GM12878 (cell line): ENCODE results near the gene MTMR3. TPM values are rescaled to one million over a fixed set of nuclear protein-coding genes. Genes with fewer than 3 reads are reported as not detected.

ENCODE experiments used
- ATAC-seq: fragments of 200-7000 bp; cut with Tn5 transposase; 3 replicates; pipeline ENCODE4 v1.9.1; 2020; ENCODE audit warnings: mild to moderate bottlenecking, moderate library complexity
- BruUV-seq: library from RNA; stranded (reverse); fragments of 400-500 nt; replicated peaks from 2 replicates; lab custom pipeline; 2021; lab: Mats Ljungman, UMichigan
- CTCF ChIA-PET: fragments of 300-600 bp; sonication (Branson Sonifier 250); formaldehyde crosslinking; extraction: SDS; loops from one replicate; lab custom pipeline; 2021; ENCODE audit warnings: inconsistent platforms; lab: Yijun Ruan, JAX
- POLR2A ChIA-PET: fragments of 350-600 bp; formaldehyde crosslinking; extraction: SDS; loops from one replicate; lab custom pipeline; 2021; ENCODE audit warnings: inconsistent platforms; lab: Charles Lee
- RAD21 ChIA-PET: fragments of 300-600 bp; sonication (Branson Sonifier 250); formaldehyde crosslinking; loops from one replicate; lab custom pipeline; 2023; ENCODE audit warnings: antibody characterized with exemption; ENCODE audit not compliant: unreplicated experiment; lab: Charles Lee
- SMC1A ChIA-PET: fragments of 300-600 bp; sonication (Branson Sonifier 250); formaldehyde crosslinking; loops from one replicate; lab custom pipeline; 2023; ENCODE audit not compliant: unreplicated experiment, uncharacterized antibody; lab: Charles Lee
- DNase-seq: peaks from one replicate; pipeline ENCODE4 v3.0.0-alpha.2; 2011; ENCODE audit warnings: low read depth, low spot score
- FAIRE-seq: peaks from 3 replicates; lab custom pipeline; 2011; peaks lifted over from hg19 to GRCh38; lab: Jason Lieb, UNC
- H2AFZ ChIP-seq: 2 replicates; pipeline ENCODE4 v1.6.0; 2011; ENCODE audit warnings: low read depth, low read length, control low read depth; ENCODE audit not compliant: control insufficient read depth
- H3K27ac ChIP-seq: 2 replicates; pipeline ENCODE4 v1.5.1; 2011; ENCODE audit warnings: control low read depth; ENCODE audit not compliant: control insufficient read depth, insufficient read depth
- H3K27me3 ChIP-seq, 2 experiments: replicated peaks in 1 of 2; 2 replicates each; pipeline versions ENCODE4 v1.6.0 to v1.6.1; 2011; ENCODE audit warnings: low read length in 1 of 2; ENCODE audit not compliant: control insufficient read depth in 2 of 2, insufficient read depth in 2 of 2
- H3K36me3 ChIP-seq, 2 experiments: 2 replicates each; pipeline ENCODE4 v1.5.1; 2011; ENCODE audit warnings: low read length in 1 of 2; ENCODE audit not compliant: control insufficient read depth in 2 of 2, insufficient read depth in 2 of 2
- H3K4me1 ChIP-seq: 2 replicates; pipeline ENCODE4 v1.6.1; 2011; ENCODE audit warnings: mild to moderate bottlenecking, low read length, moderate library complexity, mixed read lengths; ENCODE audit not compliant: control insufficient read depth, insufficient read depth
- H3K4me2 ChIP-seq: 2 replicates; pipeline ENCODE4 v1.6.0; 2011; ENCODE audit warnings: control low read depth; ENCODE audit not compliant: control insufficient read depth, insufficient read depth
- H3K4me3 ChIP-seq: fragments of 200-600 bp; sonication (generic); 2 replicates; pipeline ENCODE4 v1.5.1; 2016
- H3K79me2 ChIP-seq: 2 replicates; pipeline ENCODE4 v1.6.0; 2011; ENCODE audit warnings: low read length; ENCODE audit not compliant: control insufficient read depth, insufficient read depth
- H3K9ac ChIP-seq: 2 replicates; pipeline ENCODE4 v1.8.0; 2011; ENCODE audit warnings: low read length, control low read depth, mixed read lengths; ENCODE audit not compliant: control insufficient read depth, insufficient read depth
- H3K9me3 ChIP-seq: replicated peaks from 3 replicates; pipeline ENCODE4 v1.5.1; 2011; ENCODE audit warnings: mild to moderate bottlenecking, low read length; ENCODE audit not compliant: control insufficient read depth, insufficient read depth
- H4K20me1 ChIP-seq: 2 replicates; pipeline ENCODE4 v1.6.0; 2011; ENCODE audit not compliant: control insufficient read depth, insufficient read depth
- ASH2L ChIP-seq: fragments of 300-600, 200-600 bp; sonication (generic); IDR thresholded peaks from 2 replicates; pipeline ENCODE4 v1.6.1; 2017; ENCODE audit warnings: low read depth, mild to moderate bottlenecking, borderline replicate concordance
- CBFB ChIP-seq: IDR thresholded peaks from 2 replicates; pipeline ENCODE4 v1.6.1; 2016; ENCODE audit warnings: antibody characterized with exemption, low read depth
- EED ChIP-seq: sonication (generic); IDR thresholded peaks from 2 replicates; pipeline ENCODE4 v1.6.1; 2016; ENCODE audit warnings: antibody characterized with exemption, low read depth
- FOXK2 ChIP-seq: fragments of 450-650 bp; IDR thresholded peaks from 2 replicates; pipeline ENCODE4 v1.6.1; 2017; ENCODE audit warnings: mild to moderate bottlenecking, moderate library complexity
- JUND ChIP-seq: IDR thresholded peaks from 2 replicates; pipeline ENCODE4 v1.6.1; 2012; ENCODE audit warnings: low read depth, mild to moderate bottlenecking, low read length, improper control_type of control experiment, moderate library complexity
- KAT2A ChIP-seq: conservative IDR thresholded peaks from 2 replicates; pipeline ENCODE4 v1.6.1; 2011; ENCODE audit warnings: low read depth, low read length; ENCODE audit not compliant: control insufficient read depth
- MYB ChIP-seq: fragments of 150-350 bp; IDR thresholded peaks from 2 replicates; pipeline ENCODE4 v1.6.1; 2014; ENCODE audit warnings: mild to moderate bottlenecking, low read depth, low read length, borderline replicate concordance
- MYC ChIP-seq: IDR thresholded peaks from 2 replicates; pipeline ENCODE4 v1.6.1; 2011; ENCODE audit warnings: mild to moderate bottlenecking, low read length, moderate library complexity, inconsistent platforms; ENCODE audit not compliant: insufficient read depth, insufficient replicate concordance, insufficient read length, severe bottlenecking
- NFYB ChIP-seq: IDR thresholded peaks from 2 replicates; pipeline ENCODE4 v1.6.1; 2011; ENCODE audit warnings: low read depth, mild to moderate bottlenecking, low read length, improper control_type of control experiment, moderate library complexity; ENCODE audit not compliant: insufficient read depth
- STAT3 ChIP-seq: IDR thresholded peaks from 2 replicates; pipeline ENCODE4 v1.6.1; 2011; ENCODE audit warnings: low read depth, low read length, improper control_type of control experiment
- SUPT20H ChIP-seq: IDR thresholded peaks from 2 replicates; pipeline ENCODE4 v1.6.1; 2011; ENCODE audit warnings: low read depth, mild to moderate bottlenecking, low read length, moderate library complexity, borderline replicate concordance; ENCODE audit not compliant: control insufficient read depth
- ZBED1 ChIP-seq: IDR thresholded peaks from 2 replicates; pipeline ENCODE4 v1.6.1; 2016; ENCODE audit warnings: borderline replicate concordance
- ZNF24 ChIP-seq: fragments of 450-650 bp; IDR thresholded peaks from 2 replicates; pipeline ENCODE4 v1.6.1; 2017; ENCODE audit warnings: antibody characterized with exemption, mild to moderate bottlenecking
- ZZZ3 ChIP-seq: IDR thresholded peaks from 2 replicates; pipeline ENCODE4 v1.6.1; 2011; ENCODE audit warnings: low read depth; ENCODE audit not compliant: control insufficient read depth, insufficient read length
- WGBS: methylation state at CpG from one replicate; pipeline ENCODE4 v1.1.6; 2016; ENCODE audit warnings: low lambda C conversion rate; ENCODE audit not compliant: insufficient replicate concordance, insufficient coverage; ENCODE audit errors: missing lambda C conversion rate; 5-methylcytosine and 5-hydroxymethylcytosine counted together
- in situ Hi-C: fragments of 300-500 bp; cut with MboI; formaldehyde crosslinking; loops from 9 replicates; pipeline ENCODE4 v1.14.3; 2018; ENCODE audit warnings: mixed read lengths
- intact Hi-C: fragments of 100-400 bp; cut with micrococcal nuclease; formaldehyde crosslinking; loops from one replicate; pipeline ENCODE4 v1.14.2; 2022; ENCODE audit not compliant: unreplicated experiment
- polyA plus RNA-seq, 11 experiments: library from polyadenylated mRNA; depleted of rRNA in 4 of 11; unstranded in 6 of 11; stranded (reverse) in 5 of 11; fragments of >200 nt; fragmentation: Nextera tagmentation in 4 of 11; fragmentation: Illumina TruSeq in 1 of 11; extraction: Ambion mirVana in 4 of 11; extraction: Trizol in 1 of 11; gene quantifications; 1 replicate in 1 of 11; 2 replicates in 10 of 11; pipeline versions ENCODE4 v1.2.1 to v1.2.3, GENCODE V29; 2011 to 2016; ENCODE audit warnings: inconsistent platforms in 2 of 11, missing spikeins in 2 of 11, low read depth in 1 of 11
- total RNA-seq, 4 experiments: library from RNA; depleted of rRNA in 3 of 4; stranded (reverse); fragments of >200 nt in 3 of 4; fragmentation: Illumina TruSeq in 1 of 4; extraction: Trizol in 1 of 4; gene quantifications; 2 replicates each; pipeline versions ENCODE4 v1.2.1 to v1.2.3, GENCODE V29; 2013 to 2021
- TF ChIP-seq, protein P1 (sequence below): fragments of 450-650 bp; IDR thresholded peaks from 2 replicates; pipeline ENCODE4 v1.6.1; 2016; ENCODE audit warnings: mild to moderate bottlenecking
- TF ChIP-seq, protein P2 (sequence below), 3 experiments: IDR thresholded peaks in 2 of 3; conservative IDR thresholded peaks in 1 of 3; 2 replicates each; pipeline ENCODE4 v1.5.1; 2011; ENCODE audit warnings: low read depth in 3 of 3, low read length in 3 of 3, mild to moderate bottlenecking in 3 of 3, control low read depth in 2 of 3, moderate library complexity in 2 of 3, inconsistent platforms in 1 of 3, mixed read lengths in 1 of 3; ENCODE audit not compliant: control insufficient read depth in 2 of 3, insufficient read depth in 1 of 3; ENCODE audit errors: extremely low read depth in 1 of 3
- TF ChIP-seq, protein P3 (sequence below): fragments of 450-650 bp; IDR thresholded peaks from 2 replicates; pipeline ENCODE4 v1.6.1; 2017; ENCODE audit warnings: low read depth, mild to moderate bottlenecking, moderate library complexity

The MTMR3 gene
- total and polyA plus RNA-seq, 10 of the 15 experiments (the other 5 are each of a cell fraction or from before 2014, with no cell fraction given), result 1.4 to 23.7 (median 10.6) TPM

DNA sequence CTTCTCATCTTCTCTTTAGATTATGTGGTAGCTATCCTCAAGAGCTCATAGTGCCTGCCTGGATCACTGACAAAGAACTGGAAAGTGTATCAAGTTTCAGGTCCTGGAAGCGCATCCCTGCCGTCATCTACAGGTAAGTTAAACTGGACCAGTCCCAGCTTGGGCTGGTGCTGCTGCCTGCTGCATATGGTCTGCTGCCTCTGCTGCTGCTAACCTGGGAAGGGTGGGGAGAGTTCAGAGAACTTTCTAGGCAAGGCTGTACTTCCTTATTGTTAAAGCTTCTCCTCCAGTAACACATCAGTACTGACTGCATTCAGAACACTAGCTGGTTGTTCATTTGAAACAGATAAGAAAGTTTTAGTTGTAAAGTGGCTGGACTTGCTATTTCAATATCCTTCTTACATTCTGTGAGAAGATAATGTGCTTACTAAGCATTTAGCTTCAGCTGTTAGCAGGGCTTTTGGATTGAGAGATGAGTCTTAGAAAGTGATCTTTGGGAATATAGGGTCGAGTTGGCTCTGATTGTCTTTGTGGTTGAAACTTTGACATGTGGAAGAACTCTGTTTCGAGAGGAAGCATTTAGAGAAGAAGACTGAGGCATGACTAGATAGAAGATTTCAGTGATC, 120.0 kb downstream of the MTMR3 start:
- FAIRE-seq (no peak), ATAC-seq (no peak), DNase-seq (no peak)
- BruUV-seq, result no TSS peak
- no peaks in the 10 kb centered on the region for H3K9me3 ChIP-seq
- ChIA-PET SMC1A (interaction anchor here (1.0 to 5.3 kb wide), 8 partner anchors 11 to 367 kb away, joined by 3 to 39 read pairs (median 4); no protein-coding TSS in a partner anchor), POLR2A (no interaction called here), RAD21 (interaction anchor here (0.9 to 2.6 kb wide), 5 partner anchors 86 to 413 kb away, joined by 3 to 19 read pairs (median 3); no protein-coding TSS in a partner anchor), CTCF (interaction anchor here (0.6 to 6.5 kb wide), 10 partner anchors 119 to 474 kb away, joined by 3 to 51 read pairs (median 4); no protein-coding TSS in a partner anchor)
- no peak overlapping the region for H3K4me3 ChIP-seq
- H3K27me3 ChIP-seq, result no peaks in the 10 kb centered on the region
- H3K9ac ChIP-seq, result no peak overlapping the region
- no peak overlapping the region for H3K4me2 ChIP-seq
- no peak overlapping the region for H3K27ac ChIP-seq
- in situ Hi-C loops (loop anchor here (5.0 kb wide), 1 partner anchor 366 kb away; no protein-coding TSS in a partner anchor), intact Hi-C loops (no loop called here)
- H4K20me1 ChIP-seq, result no peaks in the 10 kb centered on the region
- no peaks in the 10 kb centered on the region for H3K4me1 ChIP-seq
- WGBS, result 48% methylated on average over 4 of the region's 4 CpGs
- H3K36me3 ChIP-seq, result peaks cover 3 to 5% of the 10 kb centered on the region in 2 experiments; a peak in 3 of 4 replicates
- H2AFZ ChIP-seq, result no peak overlapping the region
- TF ChIP-seq, protein P1, sequence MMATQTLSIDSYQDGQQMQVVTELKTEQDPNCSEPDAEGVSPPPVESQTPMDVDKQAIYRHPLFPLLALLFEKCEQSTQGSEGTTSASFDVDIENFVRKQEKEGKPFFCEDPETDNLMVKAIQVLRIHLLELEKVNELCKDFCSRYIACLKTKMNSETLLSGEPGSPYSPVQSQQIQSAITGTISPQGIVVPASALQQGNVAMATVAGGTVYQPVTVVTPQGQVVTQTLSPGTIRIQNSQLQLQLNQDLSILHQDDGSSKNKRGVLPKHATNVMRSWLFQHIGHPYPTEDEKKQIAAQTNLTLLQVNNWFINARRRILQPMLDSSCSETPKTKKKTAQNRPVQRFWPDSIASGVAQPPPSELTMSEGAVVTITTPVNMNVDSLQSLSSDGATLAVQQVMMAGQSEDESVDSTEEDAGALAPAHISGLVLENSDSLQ, result no peak
- TF ChIP-seq ZBED1 (no peak), MYC (no peak), CBFB (no peak), FOXK2 (no peak), JUND (no peak), ASH2L (no peak), EED (no peak), ZZZ3 (no peak), NFYB (no peak), KAT2A (no peak), SUPT20H (no peak), MYB (no peak), STAT3 (no peak), ZNF24 (no peak)
- TF ChIP-seq, protein P2, sequence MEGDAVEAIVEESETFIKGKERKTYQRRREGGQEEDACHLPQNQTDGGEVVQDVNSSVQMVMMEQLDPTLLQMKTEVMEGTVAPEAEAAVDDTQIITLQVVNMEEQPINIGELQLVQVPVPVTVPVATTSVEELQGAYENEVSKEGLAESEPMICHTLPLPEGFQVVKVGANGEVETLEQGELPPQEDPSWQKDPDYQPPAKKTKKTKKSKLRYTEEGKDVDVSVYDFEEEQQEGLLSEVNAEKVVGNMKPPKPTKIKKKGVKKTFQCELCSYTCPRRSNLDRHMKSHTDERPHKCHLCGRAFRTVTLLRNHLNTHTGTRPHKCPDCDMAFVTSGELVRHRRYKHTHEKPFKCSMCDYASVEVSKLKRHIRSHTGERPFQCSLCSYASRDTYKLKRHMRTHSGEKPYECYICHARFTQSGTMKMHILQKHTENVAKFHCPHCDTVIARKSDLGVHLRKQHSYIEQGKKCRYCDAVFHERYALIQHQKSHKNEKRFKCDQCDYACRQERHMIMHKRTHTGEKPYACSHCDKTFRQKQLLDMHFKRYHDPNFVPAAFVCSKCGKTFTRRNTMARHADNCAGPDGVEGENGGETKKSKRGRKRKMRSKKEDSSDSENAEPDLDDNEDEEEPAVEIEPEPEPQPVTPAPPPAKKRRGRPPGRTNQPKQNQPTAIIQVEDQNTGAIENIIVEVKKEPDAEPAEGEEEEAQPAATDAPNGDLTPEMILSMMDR (IDR thresholded peaks at IDR 0.05 in 2 of 3, conservative IDR thresholded peaks at IDR 0.05 in 1 of 3; ENCODE audit: control insufficient read depth in 2 of 3, extremely low read depth in 1 of 3, insufficient read depth in 1 of 3, low read depth in 3 of 3, low read length in 3 of 3), result no peak
- TF ChIP-seq, protein P3, sequence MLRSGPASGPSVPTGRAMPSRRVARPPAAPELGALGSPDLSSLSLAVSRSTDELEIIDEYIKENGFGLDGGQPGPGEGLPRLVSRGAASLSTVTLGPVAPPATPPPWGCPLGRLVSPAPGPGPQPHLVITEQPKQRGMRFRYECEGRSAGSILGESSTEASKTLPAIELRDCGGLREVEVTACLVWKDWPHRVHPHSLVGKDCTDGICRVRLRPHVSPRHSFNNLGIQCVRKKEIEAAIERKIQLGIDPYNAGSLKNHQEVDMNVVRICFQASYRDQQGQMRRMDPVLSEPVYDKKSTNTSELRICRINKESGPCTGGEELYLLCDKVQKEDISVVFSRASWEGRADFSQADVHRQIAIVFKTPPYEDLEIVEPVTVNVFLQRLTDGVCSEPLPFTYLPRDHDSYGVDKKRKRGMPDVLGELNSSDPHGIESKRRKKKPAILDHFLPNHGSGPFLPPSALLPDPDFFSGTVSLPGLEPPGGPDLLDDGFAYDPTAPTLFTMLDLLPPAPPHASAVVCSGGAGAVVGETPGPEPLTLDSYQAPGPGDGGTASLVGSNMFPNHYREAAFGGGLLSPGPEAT, result no peak
- H3K79me2 ChIP-seq, result no peaks in the 10 kb centered on the region
